HG03558 (cell line): ENCODE data around the gene RAD51B.
"Not testable (repeated sequence)": the region's sequence is repeated elsewhere in the genome, so short reads cannot be mapped to it uniquely, and the experiment has no call there.

Experiments used
- ATAC-seq: cut with Tn5 transposase; IDR thresholded peaks from one replicate; pipeline ENCODE4 v1.9.1; 2021; ENCODE audit warnings: moderate number of reproducible peaks; ENCODE audit not compliant: unreplicated experiment; ENCODE audit errors: extremely low read depth

Gene RAD51B

DNA sequence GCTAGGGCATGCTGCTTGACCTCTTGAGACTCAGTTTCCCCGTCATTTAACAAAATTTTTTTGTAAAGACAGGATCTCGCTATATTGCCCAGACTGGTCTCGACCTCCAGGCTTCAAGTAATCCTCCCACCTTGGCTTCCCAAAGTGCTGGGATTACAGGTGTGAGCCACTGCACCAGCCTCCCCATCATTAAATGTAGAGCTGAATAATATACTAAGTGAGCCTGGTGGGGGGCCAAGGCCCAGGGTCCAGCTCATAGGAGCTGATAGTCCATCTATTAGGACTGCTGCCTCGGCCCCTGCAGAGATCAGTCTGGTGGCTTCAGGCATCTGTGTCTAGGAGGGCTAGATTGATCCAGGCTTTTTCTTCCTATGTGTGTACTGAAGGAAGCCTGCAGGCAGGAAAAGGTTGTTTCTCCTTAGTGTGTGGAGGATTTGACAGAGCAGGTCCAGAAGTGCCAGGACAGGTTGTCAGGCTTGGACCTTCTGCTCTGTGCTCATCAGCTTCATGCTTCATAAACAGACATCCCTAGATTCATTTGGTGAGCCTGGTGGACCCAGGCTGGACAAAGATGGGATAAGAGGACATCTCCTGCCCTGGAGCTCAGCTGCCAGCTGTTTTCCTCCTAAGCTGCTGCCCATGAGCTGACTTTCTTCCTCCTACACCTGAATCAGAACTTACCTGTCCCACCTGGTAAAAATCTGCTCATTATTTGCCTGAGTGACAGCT lies 837.9 kb downstream of the RAD51B start:
- ATAC-seq = no peak

DNA sequence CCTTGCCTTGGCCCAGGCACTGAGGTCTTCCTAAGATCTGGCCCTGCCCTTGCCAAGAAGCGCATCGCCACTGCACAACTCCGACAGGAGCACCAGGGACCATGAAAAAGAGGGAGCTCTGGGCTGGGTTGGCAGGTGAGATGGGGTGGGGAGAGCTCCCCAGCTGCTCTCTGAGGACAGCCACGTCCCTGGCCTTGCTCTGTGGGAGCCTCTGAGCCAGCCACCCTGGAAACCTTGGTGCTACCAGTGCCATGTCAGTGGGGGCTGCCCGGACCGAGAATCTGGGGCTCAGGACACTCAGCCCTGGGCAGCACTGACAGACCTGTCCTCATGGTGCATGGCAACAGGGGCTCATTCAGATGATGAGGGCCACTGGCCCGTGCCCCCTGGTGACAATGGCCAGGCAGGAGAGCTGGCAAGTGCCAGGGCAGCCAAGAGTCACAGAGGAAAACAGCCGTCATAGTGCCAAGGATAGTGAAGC lies 838.5 kb downstream of the RAD51B start:
- ATAC-seq = no peak

DNA sequence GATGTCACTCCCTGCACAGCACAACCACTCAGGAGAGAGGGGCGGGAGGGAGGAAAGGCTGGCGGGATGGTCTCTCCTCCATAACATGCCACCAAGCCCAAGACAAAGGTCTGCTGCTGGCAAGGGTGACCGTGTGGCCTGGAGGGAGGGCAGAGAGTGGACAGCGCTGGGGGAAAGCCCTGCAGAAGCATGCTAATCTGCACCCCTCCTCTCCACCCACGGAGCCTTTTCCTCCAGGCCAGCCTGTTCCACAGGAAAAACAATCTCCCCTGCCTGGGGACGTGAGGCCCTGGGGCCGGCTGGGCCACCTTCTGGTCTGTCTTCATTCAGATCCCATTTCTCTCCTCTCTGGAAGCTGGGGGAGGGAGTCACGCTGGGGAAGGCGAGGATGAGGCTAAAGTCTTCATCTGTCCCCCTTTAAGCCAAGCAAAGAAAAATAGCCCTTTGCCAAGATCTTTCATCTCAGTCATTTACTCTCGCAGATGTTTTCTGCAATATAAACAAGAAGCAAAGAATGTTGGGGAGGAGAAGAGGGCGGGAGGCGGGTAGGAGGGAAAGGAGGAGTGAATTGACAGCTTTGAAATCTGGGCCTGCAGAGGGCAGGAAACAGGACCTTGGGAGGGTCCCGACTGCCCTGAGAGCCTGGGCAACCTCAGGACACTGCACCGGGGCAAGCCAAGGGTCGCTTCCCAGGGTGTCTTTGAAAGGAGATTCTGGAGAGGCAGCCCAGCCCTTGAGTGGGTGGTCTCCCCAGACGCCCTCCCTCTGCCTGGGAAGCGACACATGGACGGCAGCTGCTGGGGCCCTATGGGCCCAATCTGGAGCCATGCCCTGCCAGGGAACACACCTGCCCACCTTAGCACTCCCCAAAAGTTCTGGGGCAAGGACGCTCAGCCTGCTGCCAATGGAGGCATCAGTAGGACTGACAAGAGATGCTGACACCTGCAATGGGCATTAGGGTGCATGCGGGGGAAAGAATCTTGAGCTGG lies 839.7 kb downstream of the RAD51B start:
- ATAC-seq = no peak

DNA sequence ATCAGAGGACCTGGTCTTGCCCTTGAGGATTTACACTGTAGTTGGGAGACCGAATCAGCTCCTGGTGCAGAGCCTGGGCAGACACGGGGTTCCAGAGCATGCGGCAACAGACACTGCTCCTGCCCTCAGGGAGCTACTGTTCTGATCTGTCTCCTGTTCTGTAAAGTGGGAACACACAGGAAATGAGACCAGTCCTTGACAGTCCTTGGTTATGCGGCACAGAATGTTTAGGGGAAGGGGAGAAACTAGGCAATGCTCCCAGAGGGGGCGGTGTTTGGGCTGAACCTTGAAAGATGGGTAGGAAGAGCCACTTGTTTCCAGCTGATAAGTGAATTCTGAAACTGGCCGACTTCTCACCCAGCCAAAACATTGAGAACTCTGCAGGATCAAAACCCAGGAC lies 840.9 kb downstream of the RAD51B start:
- ATAC-seq = no peak

DNA sequence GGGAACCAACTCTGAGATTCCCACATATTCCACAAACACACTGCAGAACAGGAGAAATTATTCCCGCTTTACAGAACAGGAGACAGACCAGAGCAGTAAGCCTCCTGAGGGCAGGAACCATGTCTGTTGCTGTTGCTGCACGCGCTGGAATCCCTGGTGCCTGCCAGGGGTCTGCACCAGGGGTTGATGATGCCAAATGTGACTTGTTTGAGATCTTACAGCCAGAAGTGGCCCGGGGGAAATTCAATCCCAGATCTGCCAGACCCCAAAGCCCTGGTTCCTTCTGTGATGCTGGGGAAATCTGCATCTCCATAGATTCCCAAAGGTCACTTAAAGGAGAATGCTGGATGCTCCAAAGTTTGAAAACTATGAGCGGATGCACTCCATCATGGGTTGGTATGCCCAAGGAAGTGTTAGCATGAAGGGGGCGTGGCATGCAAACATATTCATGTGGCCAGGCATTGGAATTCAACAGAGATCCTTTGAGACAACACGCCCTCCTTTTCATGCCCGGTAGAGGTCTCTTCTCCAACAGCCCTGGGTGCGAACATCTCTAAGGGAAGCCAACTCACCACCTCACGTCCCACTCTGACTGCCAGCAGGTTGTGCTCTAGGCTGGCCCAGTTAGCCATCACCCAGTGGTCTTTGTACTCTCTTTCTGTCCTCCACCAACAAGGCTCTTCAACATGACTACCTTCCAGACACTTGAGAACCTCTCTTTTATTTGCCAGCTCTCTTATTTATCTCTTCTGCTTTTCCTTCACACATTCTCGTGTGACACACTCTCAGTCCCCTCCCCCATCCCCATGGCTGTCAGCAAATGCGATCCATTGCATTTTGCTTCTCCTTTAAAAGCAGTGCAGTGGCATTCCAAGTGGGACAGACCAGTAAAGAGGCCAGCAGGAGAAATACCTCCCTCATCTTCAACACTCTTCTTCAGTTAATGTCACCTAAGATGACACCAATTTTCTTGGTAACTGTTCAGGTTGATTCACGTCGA lies 841.9 kb downstream of the RAD51B start:
- no peak for ATAC-seq

DNA sequence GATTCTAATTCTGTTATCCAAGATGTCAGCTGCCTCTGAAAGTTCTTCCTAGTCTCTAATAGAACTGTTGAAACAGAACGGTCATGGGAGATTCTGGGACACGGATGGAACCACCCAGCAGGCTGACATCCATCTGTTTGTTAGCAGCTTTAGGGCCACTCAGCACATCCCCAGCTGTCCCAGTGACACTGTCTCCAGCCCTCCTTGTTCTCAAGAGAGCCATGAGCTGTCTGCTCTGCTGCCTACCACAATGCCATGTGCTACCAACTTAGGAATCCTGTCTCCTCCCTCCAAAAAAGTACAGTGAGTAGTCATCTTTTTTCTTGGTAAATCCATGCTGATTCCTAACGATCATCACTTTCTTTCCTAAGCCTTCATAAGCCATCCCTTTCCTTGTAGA lies 842.8 kb downstream of the RAD51B start:
- ATAC-seq = no peak

DNA sequence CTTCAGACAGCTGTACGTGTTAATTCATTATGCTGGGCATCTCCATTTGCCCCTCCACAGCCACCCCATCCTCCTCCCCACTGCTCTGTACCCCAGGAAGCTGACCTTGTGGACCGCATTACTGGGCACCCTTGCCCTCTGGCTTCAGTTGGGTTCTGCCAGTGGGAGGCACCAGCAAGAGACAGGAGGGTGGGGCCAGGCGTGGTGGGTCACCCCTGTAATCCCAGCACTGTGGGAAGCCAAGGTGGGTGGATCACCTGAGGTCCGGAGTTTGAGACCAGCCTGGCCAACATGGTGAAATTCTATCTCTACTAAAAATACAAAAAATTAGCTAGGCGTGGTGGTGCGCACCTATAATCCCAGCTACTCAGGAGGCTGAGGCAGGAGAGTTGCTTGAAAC lies 843.2 kb downstream of the RAD51B start:
- not testable (repeated sequence) for ATAC-seq

DNA sequence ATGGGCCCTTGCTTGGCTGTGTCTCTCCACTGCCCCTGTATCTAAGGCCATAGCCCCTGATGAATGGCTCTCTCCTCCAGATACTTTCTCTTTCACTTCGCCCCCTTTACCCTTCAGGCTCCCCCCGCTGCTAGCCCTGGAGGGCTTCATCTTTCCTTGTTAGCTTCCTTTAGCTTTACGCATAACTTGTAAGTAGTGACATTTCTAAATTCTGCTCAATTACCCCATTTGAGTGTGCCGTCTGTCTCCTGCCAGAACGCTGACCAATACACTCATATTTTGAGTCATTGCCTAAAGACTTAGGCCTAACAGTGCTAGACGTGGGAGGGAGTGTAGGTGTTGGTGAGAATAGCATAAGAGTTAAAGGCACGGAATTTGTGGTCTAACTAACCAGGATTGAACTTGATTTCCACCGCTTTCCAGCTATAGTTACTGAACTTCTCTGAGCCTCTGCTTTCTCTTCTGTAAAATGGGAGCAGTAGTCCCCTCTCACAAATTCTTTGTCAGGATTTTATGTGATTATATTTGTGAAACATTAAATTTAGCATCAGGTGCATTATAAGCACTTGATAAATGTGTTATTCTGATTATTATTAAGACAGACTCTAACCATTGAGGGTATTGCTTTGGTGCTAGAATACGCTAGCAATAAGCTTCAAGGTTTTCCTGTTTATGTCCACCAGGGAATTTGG lies 844.0 kb downstream of the RAD51B start:
- ATAC-seq = peak; percentile 53

DNA sequence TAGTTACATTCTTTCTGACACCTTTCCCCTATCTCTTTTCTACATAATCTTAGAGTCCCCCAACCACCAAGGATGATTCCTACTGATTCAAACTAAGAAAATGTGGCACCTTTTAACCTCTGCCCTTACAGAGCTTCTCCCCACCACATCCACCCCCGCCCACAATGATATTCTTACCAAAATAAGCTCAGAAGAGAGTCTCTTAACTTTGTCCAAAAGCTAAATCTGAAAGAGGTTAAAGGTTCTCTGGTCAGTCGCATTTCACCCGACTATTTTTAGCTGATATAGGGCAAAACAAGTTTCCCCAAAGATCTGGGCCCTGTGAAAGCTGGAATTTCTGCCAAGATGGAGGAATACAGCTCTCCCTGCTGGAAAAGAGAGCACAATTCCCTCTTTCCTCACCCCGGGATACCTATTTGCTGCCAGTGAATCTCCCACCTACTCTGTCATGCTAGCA lies 844.7 kb downstream of the RAD51B start:
- no peak for ATAC-seq

DNA sequence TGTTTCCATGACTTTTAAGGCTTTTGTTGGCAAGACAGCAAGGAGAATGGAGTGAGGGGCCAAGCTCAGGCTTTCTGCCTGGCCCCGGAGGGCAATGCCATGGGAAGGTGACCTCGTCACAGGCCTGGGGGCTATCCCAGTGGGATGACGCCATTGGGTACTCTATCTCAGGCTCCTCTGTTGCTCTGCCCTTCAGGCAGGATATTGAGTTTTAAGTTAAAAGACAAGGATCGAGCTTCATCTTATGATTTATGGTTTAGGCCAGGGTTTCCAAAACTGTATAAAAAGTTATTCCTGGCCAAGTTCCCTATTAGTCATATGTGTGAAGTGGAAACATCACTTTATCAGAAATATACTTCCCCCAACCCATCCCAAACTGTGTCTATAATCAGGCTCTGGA lies 845.6 kb downstream of the RAD51B start:
- ATAC-seq = no peak

DNA sequence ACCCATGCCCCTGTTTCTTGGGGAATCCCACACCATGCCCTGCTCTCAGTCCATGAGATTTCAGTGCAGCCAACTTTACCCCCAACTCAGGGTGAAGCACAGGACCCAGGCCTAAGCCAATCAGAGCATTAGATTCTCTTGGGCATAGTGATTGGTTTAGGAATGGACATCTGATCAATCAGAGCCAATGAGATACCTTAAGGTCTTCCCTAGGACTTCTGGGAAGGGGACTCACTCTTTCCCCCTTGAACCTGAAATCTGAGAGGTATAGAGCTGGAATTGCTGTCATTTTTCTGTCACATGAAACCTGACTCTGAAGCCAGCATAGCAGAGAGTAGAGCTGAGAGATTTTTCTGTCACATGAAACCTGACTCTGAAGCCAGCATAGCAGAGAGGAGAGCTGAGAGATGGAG lies 846.2 kb downstream of the RAD51B start:
- ATAC-seq = no peak

DNA sequence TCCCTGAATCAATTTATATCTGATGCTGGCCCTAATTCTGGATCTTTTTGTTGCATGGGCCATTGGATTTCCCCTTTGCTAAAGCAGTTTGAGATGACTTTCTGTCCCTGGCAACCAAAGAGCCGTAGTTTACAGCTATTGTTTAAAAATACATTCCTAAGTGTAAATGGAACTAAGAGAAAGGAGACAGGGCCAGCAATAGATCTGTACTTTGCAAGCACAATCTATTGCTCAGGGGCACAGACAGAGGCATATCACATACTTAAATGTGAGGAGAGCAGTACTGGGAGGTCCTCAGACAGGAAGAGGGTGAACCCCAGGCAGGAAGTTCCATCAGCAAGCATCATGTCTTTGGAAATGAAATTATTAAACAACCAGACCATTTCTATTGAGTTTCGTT lies 846.7 kb downstream of the RAD51B start:
- no peak for ATAC-seq

DNA sequence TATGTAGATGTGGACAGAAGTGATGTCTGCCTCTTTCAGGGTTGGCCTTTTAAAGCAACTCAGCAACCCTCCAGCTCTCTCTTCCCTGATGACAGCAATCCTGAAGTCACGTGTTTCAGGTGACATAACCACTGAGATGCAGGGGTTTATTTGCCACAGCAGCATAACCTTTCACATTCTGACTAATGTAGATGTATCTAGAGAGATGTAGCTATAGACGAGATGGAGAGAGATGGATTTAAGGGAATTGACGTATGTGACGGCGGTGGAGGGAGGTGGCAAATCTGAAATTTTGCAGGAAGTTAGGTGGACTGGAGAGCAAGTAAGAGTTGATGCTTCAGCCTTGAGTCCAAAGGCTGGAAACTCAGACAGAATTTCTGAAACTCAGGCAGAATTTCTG lies 847.3 kb downstream of the RAD51B start:
- ATAC-seq = no peak

DNA sequence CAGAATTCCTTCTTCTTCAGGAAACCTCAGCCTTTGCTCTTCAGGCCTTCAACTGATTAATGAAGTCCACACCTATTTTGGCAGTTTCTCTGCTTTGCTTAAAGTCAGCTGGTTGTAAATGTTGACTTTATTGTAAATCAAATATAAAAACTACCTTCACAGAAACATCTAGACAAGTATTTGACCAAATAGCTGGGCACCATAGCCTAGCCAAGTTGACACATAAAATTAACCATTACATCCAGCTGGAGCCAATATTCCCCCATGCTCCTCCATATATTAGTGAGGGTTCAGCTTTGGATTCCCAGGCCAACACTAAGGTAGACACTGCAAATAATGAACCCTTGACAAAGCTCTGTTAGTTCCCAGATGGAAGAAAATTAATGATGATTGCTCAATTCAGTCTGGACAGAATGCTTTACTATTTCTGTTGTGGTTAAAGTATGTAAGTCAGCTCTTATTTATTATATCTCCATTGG lies 847.8 kb downstream of the RAD51B start:
- ATAC-seq = no peak

DNA sequence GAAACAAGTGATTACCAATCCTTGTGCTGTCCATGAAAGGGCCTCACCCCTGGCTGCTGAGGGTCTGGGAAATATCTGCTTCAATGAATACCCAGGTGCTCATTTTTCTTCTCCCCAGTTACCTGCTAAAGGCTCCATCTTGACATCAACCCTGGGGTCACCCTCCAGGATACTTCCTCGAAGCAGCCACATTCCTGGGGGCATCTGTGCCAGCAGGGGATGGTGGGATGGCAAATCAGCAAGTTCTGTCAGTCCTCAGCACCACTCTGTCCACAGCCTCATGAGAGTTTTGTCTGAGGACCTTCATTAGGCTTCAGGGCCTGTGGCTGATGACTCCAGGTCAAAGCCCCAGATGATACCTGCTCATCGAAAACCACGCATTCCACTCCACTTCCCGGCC lies 848.4 kb downstream of the RAD51B start:
- no peak for ATAC-seq

DNA sequence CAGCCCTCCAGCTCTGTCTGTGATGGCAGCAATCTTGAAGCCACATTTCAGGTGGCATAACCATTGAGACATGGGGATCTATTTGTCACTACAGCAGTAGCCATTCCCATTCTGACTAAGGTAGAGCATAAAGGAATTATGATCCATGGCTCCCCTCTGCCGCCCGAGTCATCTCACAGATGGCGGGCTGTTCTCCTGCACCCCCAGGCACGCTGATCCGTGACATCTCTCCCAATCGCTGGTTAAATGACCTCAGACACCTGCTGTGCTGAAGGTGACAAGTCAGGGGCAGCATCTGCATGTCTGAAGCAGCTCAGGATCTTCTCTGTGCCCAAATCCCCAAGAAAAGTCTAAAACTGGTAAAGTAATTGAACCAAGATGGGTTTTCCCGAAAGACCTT lies 849.0 kb downstream of the RAD51B start:
- ATAC-seq = no peak

DNA sequence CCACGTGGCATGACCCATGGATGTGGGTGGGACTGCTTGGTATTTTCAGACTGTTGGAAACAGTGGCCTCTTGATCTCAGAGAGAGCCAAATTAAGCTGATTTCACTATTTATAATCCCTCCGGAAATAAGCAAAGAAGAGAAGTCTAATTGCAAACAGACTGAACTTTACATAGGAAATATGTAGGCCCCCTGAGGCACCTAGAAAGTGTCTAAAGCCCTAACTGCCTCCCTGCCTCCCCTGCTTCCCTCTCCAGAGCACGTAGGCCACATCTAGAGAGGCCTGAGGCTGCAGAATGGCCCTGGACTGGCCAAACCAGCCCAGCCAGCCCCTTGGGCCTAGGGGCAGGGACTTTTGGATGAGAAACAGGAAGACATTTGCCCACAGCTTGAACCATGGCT lies 849.5 kb downstream of the RAD51B start:
- no peak for ATAC-seq

DNA sequence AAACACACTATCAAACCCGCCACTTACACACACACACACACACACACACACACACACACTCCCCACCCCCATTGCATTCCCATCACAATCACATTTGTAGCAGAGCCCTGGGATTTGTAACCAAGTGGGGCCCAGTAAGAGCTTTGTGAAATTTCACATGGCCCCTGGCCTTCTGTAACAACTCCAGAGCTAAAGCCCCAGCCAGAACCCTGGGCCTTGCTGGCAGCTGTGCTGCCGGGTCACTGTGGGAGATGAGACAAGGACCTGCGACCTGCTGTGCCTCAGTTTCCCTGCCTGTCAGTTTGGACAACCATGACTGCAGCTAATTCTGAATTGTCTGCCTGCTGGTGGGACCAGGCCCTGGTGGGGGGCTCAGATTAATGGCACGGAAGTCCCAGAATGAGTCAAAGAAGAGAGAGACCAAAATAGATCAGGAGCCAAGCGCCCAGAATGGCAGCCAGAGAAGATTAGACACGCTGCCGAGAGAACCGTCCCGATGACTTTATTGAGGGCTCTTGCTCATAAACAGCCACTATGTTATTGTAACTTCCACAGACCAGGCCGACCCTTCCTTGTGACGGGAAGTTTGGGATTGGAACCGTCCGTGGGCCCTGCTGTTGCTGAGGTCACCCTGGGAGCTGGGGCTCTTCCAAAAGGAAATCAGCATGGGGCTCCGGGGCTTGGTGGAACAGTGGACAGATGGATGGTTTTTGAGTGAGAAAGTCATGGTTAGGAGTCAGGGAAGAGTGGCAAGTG lies 850.2 kb downstream of the RAD51B start:
- no peak for ATAC-seq

DNA sequence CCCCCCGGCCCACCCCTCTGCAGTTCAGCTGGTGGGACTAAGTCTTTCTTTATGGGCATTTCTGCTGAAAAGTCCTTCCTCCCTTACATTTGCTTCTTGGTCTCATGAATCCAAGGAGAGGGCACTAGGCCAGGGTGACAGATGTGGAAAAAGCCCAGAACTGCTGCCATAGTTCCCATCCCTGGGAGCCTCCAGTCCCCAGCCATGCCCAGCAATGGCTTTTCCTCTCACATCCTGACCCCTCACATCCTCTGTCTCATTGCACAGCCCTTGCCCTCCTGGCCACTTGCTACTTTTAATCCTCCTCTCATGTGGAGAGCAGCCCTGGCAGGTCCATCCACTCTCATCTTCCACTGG lies 850.8 kb downstream of the RAD51B start:
- ATAC-seq = no peak
